ENCODE data around the gene MAGEB6B. TPM values are rescaled to one million over a fixed set of nuclear protein-coding genes. Genes with fewer than 3 reads are reported as not detected.

Gene MAGEB6B
- total RNA-seq, result not detected in 2 replicates

GRCh38 chrX:26160301-26160700, at the start of gene MAGEB6B:
MAGEB6B (plus strand) TSS chrX:26160601; CDS start chrX:26160601, 0 bp downstream.

DNA sequence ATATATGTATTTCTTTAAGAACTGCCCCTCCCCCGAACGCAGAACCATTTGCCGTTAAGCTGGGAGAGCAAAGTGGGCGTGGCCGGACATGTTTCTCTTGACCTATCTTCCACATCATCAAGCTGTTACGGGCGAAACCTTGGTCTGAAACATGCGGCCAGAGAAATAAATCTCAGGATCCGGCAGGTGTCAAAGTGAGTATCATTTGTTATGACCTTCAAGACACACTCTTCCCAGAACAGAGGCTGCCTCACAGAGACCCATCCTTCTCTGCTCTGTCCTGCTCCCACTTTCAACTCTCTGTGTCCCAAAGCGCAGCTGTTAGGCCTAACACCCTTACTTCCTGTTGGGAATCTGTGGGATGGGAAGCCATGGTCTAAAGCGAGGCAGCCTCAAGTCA, 22.1 kb upstream of the MAGEB6B start, which contains the start of gene MAGEB18:
TSS of gene MAGEB18 (plus strand) at position 70 of the 400 bp plus-strand sequence. CDS start 643 bp downstream, outside the sequence.

DNA sequence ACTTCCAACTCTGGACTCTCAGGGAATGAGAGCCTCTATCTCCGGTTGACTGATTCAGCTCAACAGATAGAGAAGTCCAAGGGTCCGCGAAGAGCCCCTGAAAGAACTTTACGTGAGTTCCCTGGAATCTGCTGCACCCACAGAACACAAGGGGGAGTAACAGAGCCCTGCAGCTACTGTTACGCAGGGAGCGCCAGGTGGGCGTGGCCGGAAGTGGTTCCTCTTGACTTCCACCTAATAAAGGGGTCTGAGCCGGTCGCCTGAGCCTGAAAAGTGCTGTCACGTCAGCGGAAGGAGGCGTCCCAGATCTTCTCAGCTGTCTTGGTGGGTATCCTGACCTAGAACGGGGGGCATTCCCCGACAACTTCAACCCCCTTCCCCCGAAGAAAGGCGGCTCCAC, 31.8 kb downstream of the MAGEB6B start, which contains the start of gene MAGEB6:
TSS of gene MAGEB6 (plus strand) at position 237 of the 400 bp plus-strand sequence. CDS start 1,407 bp downstream, outside the sequence.

Other genes starting within 250 kb of the MAGEB6B start
- gene MAGEB18, start 22.3 kb upstream of the MAGEB6B start, total RNA-seq, result not detected in 2 replicates
- gene MAGEB6, start 31.8 kb downstream of the MAGEB6B start, total RNA-seq, result not detected in 2 replicates
- not detected in 2 replicates for gene MAGEB5, start 55.6 kb downstream of the MAGEB6B start, total RNA-seq

All from nasal cavity respiratory epithelium epithelial cell of viscerocranial mucosa (primary cell).